Liver (tissue), 3 donors: ENCODE results near the gene PROZ.

Source experiments
- ATF3 ChIP-seq: IDR thresholded peaks from 2 replicates; pipeline ENCODE4 v1.6.1; 2016; ENCODE audit warnings: antibody characterized with exemption
- EGR1 ChIP-seq, 2 donors: IDR thresholded peaks; 2 replicates each; pipeline ENCODE4 v1.6.1; 2016 to 2018; ENCODE audit warnings: antibody characterized with exemption in 2 of 2, low read depth in 2 of 2
- GABPA ChIP-seq, 2 donors: IDR thresholded peaks in 1 of 2; conservative IDR thresholded peaks in 1 of 2; 2 replicates each; pipeline ENCODE4 v1.6.1; 2016; ENCODE audit warnings: antibody characterized with exemption in 2 of 2, mild to moderate bottlenecking in 1 of 2, moderate library complexity in 1 of 2
- JUND ChIP-seq, 2 donors: IDR thresholded peaks; 2 replicates each; pipeline ENCODE4 v1.6.1; 2016; ENCODE audit warnings: antibody characterized with exemption in 2 of 2
- MAX ChIP-seq: IDR thresholded peaks from 2 replicates; pipeline ENCODE4 v1.6.1; 2016; ENCODE audit warnings: antibody characterized with exemption
- TAF1 ChIP-seq: conservative IDR thresholded peaks from 2 replicates; pipeline ENCODE4 v1.6.1; 2016; ENCODE audit warnings: antibody characterized with exemption, mild to moderate bottlenecking
- YY1 ChIP-seq: IDR thresholded peaks from 2 replicates; pipeline ENCODE4 v1.6.1; 2016; ENCODE audit warnings: antibody characterized with exemption, mild to moderate bottlenecking
- TF ChIP-seq, protein P1 (sequence below): fragments of 150-350 bp; IDR thresholded peaks from 2 replicates; pipeline ENCODE4 v1.5.1; 2017; ENCODE audit warnings: improper control_type of control experiment, low read depth, low read length; ENCODE audit not compliant: missing input control
- TF ChIP-seq, protein P2 (sequence below): IDR thresholded peaks from 2 replicates; pipeline ENCODE4 v1.6.1; 2016; ENCODE audit warnings: antibody characterized with exemption
- donor health status: healthy.
- donor health status: healthy.

GRCh38 chr13:113166266-113166665 is 7.8 kb downstream of the PROZ start:
- TF ChIP-seq, protein P1, sequence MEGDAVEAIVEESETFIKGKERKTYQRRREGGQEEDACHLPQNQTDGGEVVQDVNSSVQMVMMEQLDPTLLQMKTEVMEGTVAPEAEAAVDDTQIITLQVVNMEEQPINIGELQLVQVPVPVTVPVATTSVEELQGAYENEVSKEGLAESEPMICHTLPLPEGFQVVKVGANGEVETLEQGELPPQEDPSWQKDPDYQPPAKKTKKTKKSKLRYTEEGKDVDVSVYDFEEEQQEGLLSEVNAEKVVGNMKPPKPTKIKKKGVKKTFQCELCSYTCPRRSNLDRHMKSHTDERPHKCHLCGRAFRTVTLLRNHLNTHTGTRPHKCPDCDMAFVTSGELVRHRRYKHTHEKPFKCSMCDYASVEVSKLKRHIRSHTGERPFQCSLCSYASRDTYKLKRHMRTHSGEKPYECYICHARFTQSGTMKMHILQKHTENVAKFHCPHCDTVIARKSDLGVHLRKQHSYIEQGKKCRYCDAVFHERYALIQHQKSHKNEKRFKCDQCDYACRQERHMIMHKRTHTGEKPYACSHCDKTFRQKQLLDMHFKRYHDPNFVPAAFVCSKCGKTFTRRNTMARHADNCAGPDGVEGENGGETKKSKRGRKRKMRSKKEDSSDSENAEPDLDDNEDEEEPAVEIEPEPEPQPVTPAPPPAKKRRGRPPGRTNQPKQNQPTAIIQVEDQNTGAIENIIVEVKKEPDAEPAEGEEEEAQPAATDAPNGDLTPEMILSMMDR = no peak
- no peak for TF ChIP-seq MAX
- no peak for TF ChIP-seq GABPA (IDR thresholded peaks at IDR 0.05 in 1 of 2, conservative IDR thresholded peaks at IDR 0.05 in 1 of 2)
- TF ChIP-seq, protein P2, sequence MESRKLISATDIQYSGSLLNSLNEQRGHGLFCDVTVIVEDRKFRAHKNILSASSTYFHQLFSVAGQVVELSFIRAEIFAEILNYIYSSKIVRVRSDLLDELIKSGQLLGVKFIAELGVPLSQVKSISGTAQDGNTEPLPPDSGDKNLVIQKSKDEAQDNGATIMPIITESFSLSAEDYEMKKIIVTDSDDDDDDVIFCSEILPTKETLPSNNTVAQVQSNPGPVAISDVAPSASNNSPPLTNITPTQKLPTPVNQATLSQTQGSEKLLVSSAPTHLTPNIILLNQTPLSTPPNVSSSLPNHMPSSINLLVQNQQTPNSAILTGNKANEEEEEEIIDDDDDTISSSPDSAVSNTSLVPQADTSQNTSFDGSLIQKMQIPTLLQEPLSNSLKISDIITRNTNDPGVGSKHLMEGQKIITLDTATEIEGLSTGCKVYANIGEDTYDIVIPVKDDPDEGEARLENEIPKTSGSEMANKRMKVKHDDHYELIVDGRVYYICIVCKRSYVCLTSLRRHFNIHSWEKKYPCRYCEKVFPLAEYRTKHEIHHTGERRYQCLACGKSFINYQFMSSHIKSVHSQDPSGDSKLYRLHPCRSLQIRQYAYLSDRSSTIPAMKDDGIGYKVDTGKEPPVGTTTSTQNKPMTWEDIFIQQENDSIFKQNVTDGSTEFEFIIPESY = no peak
- no peak for TF ChIP-seq TAF1
- TF ChIP-seq JUND (IDR thresholded peaks at IDR 0.05) = no peak
- no peak for TF ChIP-seq YY1
- no peak for TF ChIP-seq ATF3
- TF ChIP-seq EGR1 (IDR thresholded peaks at IDR 0.05; ENCODE audit: low read depth in 2 of 2) = no peak
